Measurements from ENCODE around the gene FMNL3.

- TF ChIP-seq LEF1 (IDR thresholded peaks at IDR 0.05; ENCODE audit: borderline replicate concordance) = no peak
- no peak for TF ChIP-seq TARDBP (IDR thresholded peaks at IDR 0.05)
- no peak for TF ChIP-seq SP1 (IDR thresholded peaks at IDR 0.05)
- TF ChIP-seq NFRKB (IDR thresholded peaks at IDR 0.05) = no peak
- TF ChIP-seq L3MBTL2 (conservative IDR thresholded peaks at IDR 0.05) = no peak
- TF ChIP-seq ELF4 (IDR thresholded peaks at IDR 0.05) = no peak
- TF ChIP-seq FOXA1 (IDR thresholded peaks at IDR 0.05) = no peak
Measured at GRCh38 chr12:49687941-49688340, 19.3 kb downstream of the FMNL3 start.
